CD4-positive, alpha-beta T cell treated with Interleukin-1 beta for 1 hour (primary cell): ENCODE results near the gene BEND5.

Experiments used
- DNase-seq, 2 donors: peaks; one replicate each; pipeline ENCODE4 v3.0.0-alpha.2; 2020 to 2022

BEND5 gene, protein sequence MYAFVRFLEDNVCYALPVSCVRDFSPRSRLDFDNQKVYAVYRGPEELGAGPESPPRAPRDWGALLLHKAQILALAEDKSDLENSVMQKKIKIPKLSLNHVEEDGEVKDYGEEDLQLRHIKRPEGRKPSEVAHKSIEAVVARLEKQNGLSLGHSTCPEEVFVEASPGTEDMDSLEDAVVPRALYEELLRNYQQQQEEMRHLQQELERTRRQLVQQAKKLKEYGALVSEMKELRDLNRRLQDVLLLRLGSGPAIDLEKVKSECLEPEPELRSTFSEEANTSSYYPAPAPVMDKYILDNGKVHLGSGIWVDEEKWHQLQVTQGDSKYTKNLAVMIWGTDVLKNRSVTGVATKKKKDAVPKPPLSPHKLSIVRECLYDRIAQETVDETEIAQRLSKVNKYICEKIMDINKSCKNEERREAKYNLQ

DNA sequence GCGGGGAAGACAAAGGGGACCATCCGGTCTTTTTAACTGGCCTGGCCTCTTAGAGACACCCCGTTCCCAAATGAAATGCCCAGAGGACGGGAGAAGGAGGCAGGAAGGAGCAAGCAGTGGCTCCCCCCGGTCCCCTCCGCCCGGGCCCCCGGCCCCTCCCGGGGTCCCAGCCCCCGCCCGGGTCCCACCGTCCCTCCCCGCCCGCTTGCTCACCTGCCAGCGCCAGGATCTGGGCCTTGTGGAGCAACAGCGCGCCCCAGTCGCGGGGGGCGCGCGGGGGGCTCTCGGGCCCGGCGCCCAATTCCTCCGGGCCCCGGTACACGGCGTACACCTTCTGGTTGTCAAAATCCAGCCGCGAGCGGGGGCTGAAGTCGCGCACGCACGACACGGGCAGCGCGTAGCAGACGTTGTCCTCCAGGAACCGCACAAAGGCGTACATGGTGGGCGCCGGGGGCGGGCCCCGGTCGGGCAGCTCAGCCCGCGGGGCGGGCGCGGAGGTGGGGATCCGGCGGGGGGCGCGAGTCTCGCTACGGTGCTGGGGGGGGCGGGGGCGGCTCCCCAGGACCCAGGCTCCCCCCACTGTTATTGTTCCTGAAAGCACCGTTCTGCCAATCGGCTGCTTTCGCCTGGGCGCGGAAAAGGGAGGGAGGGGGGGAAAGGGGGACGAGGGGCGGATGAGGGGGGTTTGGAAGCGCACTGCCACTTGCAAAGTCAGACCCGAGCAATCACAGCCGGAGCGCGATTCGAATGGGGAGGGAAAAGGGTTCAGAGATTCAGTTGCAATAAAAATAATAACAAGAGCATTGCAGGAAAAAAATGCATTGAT is at the start of gene BEND5:
TSS of gene BEND5 (minus strand) at position 499 of the 826 bp plus-strand sequence. CDS start at position 439, 60 bp downstream.
- peak; percentile 47 to 69 for DNase-seq

DNA sequence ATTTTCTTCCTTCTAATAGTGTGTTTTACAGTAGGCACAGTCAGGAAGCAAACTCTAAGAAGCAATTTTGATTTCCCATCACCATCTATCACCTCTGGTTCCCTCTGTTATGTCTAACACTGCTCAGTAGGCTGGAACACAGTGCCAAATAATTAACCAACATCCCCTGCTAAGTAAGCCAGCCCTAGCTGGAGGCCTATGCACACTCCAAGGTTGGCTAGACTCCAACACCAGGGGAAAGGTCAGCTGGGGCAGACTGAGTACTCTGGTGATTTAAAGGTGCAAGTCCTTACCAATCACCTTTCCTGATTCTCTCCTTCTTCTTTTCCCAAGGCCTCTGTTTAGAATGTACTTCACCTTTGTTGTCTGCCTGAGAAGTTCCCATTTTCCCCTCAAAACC is 46.5 kb upstream of the BEND5 start:
- no peak for DNase-seq

DNA sequence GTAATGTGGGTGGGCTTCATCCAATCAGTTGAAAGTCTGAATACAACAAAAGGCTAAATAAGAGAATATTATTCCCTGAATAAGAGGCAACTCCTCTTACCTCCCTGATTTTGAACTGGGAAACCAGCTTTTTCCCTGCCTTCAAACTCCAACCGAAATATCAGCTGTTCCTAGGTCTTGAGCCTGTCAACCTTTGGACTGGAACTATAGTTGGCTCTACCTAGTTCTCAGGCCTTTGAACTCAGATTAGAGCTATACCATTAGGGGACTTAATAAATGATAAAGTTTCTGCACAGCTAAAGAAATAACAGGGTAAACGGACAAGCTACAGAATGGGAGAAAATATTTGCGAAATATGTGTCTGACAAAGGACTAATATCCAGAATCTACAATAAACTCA is 43.8 kb upstream of the BEND5 start:
- no peak for DNase-seq

DNA sequence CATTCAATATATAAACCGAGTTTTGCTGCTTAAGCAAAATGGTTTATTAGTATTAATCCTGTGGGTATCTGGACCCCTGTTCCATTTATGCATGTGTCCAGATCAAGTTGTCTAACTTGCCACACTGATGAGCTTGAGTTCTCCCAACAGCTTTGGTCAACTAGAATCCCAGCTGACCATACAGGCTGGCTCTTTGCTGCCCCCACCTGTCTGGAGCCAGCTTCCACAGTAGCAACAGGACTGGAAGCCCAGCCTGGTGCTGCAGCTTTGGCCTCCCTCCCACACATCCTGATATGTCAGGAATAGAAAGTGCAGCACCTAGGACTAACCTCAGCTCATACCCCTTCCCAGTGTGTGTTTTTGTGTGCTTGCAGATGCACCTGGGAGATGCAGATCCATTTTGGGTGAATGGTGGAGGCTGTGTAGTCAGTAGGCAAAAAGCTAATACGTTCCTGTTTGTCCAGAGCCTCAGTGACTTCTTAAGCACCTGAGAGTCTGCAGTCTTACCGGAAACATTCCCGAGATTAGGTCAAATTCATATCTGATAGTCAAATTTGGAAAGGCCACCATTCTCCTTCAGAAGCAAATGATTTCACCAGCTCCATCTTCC is 40.9 kb upstream of the BEND5 start:
- DNase-seq: peak; percentile 7 to 40

DNA sequence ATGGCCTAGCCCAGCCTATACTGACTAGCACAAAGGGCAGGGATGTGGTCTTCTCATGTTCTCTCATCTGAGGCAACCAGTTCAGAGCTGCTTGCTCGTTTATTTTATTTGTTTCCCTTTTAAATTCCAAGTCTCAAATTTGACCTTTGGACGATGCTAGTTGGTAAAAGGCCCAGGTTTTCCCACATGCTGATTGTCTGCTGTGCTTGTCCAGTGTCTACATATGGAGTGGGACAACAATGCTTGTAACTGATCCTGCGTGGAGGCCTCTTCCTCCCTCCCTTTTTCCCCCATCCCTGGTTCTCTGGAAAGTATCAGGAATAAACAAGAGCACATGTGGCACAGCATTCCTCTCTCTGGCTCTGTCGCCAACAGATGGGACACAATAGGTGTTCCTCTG is 34.0 kb upstream of the BEND5 start:
- no peak for DNase-seq

DNA sequence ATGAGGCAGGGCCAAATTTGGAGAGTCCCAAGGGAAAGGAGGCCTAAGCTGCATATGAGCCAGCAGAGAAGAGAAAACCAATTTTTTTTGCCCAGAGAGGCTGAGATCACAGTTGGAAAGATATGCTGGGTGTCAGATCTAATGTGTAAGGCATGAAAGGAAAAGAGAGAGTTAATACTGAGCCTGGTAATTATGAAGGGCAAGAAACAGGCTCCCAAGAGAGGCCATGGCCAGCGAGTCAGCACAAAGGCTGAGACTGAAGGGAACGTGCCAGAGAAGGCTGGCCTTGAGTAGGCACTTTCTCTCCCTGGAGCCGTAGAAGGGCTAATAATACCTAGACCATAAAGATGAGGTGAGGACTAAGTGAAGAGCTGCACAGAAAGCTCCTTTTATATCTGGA is 31.8 kb upstream of the BEND5 start:
- no peak for DNase-seq

DNA sequence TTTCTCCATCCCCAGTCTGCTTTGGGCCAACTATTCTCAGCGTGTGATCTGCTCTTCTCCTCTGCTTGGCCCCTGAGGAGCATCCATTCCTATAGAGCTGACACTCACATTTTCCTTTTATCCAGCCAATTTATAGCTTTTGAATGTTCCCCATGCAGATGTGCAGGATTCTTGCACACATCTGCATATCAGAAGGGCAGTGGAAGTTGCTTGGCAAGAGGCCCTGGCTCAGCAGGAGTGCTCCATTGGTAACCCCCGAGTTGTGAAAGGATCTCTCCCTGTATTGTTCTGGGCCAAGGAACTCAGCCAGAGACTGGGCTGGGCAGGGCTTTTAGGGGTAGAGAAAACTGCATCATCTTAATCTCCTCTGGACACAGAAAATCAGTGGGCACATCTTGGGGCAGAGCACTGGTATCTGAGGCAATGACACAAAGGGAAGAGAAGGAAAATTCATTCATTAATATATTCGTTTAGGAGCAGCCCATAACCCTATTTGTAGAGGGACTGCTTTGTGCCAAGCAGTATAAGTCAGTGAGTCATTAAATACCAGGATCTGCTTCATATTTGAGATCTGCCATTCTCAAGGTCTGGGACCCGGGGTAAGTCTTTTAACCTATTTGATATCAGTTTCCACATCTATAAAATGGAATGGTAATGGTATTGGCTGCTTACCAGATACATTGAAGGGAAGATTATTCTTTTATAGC is 31.0 kb upstream of the BEND5 start:
- DNase-seq: no peak

DNA sequence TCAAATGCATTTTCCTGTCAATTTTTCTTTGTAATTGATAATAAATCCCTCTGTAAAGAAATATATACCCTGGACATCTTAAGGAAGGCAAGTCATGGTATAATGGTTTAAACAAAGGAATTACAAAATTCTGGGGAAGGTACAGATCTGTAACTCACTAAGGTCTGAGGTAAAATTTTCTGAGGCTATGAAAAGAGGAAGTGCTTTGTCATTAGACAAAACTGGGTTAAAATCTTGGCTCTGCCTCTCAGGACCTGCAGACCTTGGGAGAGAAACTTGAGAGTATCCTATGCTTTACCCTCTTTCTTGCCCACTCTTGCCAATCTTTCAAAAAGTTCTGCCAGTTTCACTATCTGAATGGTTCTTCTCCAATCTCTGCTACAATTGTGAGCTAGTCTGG is 26.8 kb upstream of the BEND5 start:
- DNase-seq: no peak

DNA sequence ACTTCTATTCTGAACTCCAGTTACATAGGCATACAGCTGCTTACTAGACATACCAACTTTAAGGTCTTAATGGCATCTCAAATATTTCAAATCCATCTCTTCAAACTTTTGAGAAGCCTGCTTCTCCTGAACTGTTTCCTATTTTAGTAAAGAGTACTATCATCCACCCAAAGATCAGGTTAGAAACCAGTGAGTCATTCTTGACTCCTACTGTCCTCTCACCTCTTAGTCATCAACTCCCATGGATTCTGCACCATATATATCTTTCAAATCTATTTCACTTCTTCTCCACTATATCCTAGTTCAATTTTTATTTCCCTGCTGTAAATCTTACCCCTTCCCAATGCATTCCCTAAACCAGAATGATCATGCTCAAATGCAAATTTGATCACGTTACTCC is 18.1 kb upstream of the BEND5 start:
- no peak for DNase-seq

DNA sequence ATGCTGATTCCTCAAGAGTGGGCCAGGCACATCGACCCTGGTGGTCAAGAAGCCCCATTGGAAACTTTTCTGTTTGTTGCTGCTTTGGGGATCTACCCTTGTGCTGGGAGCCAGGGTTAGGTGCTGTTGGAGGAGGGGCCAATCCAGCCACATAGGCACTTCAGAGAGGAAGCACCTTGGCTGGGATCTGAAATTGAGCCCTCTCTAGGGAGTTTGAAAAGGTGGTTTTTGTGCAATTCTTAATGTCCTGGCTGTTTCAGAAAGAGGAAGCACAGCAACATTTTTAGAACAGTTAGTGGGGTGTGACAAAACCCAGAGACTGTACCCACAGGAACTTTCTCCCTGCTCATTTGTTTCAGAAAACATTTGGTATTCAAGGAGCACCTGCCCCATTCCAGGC is 17.2 kb upstream of the BEND5 start:
- peak; percentile 2 to 68 for DNase-seq

DNA sequence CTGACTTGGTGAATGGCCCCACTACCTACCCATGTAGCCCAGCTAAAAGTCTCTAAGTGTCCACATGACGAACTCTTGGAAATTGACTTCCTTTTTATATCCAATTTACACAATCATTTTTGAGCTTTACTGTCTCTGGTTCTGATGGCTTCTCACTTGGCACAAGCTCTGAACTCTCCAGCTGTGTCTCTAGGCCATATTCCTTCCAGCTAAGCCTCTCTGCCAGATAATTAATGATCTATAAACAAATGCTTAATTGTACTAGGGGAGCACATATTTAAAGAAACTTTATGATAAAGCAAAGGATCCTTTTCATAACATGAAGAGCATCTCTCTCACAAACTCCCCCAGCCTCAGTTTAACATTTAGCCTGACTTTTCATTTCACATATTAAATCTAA is 16.3 kb upstream of the BEND5 start:
- DNase-seq: no peak

DNA sequence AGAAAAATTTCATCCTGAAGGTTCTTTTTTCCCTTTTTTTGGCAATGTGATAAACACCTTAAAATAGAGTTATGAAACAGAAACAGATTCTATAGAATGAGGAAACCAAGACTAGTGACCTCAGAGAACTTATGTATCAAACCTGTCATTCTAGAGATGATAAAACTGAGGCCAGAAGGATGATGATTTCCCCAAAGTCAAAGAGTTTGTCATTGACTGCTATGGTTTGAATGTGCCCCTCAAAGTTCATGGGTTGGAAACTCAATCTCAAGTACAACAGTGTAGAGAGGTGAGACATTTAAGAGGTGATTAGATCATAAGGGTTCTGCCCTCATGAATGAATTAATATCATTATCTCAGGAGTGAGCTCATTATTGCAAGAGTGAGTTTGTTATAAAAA is 13.7 kb upstream of the BEND5 start:
- no peak for DNase-seq

DNA sequence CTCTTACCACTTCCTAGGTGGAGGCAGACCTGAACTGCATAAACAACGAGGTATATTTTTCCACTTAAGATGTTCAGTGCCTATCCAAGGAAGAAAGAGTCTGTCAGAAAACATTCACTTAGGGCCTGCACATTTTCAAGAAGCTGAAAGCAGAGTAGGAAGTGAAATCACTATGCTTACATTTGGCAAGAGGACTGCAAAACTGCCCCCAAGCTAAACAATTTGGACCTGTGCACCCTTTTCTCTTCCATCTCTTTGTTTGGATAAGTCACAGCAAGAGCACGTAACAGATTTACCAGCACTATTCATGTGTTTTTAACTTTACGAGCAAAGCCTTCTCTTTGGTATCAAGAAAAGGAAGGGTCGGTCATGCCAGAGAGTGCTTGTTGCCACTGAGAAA is 13.2 kb upstream of the BEND5 start:
- no peak for DNase-seq

DNA sequence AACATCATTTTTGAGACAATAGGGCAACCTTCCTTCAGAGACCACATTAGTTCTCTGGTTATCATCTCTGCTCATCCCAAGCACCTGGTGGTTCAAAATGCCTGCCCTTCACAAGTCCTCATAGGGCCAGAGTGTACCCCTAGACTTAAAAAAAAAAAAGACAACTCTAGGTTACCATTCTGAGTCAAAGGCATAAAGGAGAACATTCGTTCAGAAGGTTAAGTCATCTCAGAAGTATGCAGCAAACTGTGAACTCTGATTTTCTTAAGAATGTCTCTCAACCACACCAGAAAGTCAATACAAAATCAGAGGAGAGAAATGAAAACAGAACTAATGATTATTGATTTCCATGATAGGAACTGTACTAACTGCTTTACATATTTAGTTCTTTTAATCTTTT is 9.2 kb upstream of the BEND5 start:
- no peak for DNase-seq

DNA sequence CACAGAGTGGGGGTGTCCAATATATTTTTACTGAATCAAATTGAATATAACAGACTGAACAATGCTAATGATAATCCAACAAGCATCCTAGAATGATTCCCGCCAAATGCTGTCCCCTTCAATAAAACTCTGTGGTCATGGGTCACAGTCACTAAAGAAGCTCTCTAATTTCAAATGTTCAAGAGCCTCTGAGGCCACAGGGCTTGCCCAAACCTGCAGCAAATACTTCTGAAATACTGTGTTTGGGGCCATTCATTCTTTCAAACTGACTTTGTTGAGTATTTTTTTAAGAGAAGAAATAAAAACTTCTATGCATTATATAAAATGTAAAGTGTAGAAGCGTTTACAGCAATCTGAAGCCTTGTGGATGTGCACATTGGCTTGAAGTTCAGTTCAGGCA is 7.6 kb upstream of the BEND5 start:
- no peak for DNase-seq

DNA sequence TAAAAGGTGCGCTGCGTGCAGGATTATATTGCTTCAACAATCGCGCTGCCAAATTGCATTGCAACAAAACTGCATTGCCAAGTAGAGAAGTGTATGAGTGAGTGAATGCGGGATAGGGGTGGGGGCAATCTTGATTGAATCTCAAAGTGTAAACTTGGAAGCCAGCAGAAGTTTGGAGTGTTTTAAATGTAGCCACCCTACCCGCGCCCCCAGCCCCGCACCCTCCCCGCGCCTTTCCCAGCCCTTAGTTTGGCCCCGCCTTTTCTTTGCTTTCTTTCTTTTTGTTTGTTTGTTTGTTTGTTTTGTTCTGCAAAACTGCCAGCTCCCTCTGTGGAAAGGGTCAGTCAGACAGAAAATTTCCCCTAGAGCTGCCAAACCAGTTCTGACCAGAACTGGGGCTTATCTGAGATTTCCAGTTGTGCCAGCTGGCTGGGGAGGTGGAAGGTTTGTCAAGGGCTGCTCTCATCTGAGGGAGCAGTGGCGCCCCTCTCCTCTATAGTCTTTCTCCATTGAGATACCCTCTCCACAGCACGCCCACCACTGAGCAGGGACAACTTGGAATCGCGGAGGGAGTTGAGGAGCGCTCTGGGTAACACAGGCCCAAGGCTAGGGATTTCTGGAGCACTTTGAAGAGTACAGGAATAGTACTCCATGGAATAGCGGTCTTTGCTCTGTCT is 666 bp upstream of the BEND5 start:
- DNase-seq: no peak

DNA sequence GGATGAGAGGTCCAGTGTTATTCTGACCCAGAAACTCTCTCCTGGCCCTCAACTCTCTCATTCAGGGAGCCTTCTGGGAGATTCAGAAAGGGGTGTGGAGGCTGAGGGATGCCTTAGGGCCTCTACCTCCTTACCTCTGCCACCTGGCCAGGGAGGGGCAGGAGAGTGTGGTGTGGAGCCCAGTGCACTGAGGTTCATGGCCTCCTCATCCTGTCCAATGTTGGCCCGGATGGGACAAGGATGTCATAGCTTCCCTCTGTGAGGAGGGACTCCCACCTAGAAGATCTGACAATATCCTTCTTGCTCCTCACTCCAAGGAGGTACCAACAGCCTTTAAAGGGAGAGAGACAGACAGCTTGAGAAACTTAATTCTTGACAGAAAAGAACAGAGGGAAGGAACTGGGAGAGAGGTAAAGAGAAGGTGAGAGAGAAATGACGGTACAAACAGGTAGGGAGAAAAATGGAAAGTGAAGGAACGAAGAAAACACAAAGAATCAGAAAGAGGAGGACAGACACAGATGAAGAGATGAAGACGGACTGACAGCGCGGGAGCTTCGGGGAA is 779 bp downstream of the BEND5 start:
- DNase-seq: no peak

DNA sequence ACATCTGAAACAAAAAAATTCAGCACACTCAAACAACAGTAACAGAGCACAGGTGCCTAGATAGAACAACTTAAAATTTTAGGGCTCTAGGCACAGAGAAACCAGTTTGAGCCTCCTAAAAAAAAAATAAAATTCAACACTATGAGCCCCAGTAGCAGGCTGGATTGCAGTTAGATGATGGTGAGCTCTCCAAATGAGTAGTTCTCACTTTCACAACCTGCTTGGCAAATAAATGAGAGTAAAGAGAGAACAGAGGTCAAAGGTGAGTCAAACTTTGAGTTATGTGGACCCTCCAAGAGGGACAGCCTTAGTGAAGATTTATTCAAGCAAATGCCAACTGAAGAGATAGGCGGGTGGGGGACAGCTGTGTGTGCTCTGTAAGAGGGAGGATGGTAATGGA is 3.6 kb downstream of the BEND5 start:
- no peak for DNase-seq

DNA sequence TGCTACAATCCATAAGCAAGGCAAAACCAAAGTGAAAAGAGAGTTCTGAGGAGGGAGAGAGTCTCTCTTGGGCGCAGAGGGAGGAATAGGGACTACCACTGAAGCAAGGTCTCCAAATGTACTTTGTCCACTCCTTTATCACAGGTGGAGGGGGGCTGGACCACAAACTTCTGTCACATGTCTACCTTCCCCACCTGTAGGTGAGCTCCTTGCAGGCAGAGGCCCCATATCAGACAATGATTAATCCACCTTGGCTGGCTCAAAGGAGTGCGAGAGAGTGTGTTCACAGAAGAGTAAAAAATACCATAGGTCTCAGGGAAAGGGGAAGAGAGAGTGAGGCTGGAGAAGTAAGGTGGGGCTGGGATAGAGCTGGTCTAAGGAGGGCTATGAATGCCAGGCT is 4.5 kb downstream of the BEND5 start:
- no peak for DNase-seq

DNA sequence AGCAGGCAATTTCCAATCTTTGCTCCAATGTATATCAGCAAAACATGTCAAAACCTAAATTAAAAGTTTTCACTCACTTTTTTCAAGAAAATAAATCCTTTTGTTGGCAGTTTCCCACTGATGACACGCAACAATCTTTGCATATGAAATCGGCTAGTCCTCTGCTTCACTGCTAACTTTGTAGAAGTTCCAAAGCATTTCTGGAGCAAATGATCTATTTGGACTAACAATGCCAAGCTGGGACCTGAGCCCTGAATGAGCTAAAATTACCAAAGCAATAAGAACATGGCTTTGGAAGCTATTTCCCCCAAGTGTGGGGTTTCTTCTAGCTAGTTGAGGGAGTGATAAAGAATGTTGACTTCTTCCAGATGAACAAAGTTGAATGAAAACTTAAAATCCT is 5.1 kb downstream of the BEND5 start:
- DNase-seq: no peak

DNA sequence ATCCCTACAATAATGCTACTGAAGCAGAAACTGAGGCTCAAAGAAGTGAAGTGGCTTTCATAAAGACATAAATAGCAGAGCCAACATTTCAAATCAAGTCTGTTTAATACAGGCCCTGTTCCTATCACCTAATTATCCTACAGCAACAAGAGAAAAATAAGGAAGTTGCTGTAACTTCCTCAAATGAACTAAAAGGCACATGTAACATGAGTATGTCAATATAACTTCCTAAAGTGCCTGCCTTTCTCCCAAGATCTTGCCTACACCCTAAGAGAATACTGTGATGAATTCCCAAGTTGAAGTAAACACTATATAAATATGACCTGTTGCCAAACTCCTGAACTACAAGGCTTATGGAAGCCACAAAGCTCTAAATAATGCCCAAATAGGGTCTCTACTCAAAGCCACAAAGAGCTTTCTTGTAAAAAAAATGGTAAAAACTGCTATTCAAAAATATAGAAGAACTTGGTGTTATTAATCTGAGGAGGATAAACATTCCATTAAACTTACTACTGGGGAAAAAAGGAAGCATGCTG is 8.6 kb downstream of the BEND5 start:
- no peak for DNase-seq

DNA sequence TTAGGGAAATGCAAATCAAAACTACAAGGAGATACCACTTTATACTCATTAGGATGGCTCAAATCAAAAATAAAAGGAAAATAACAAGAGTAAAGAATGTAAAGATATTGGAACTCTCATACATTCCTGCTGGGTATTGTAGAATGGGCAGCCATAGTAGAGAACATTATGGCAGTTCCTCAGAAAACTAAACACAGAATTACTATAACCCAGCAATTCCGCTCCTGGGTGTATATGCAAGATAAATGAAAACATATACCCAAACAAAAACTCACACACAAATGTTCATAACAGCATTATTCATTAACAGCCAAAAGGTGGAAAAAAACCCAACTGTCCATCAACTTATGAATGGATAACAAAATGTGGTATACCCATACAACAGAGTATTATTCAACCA is 11.4 kb downstream of the BEND5 start:
- no peak for DNase-seq
